Endothelial cell (in vitro differentiated cells): ENCODE measurements around the gene PTGS2. TPM values are rescaled to one million over a fixed set of nuclear protein-coding genes. Genes with fewer than 3 reads are reported as not detected.

ENCODE experiments used
- DNase-seq: peaks from one replicate; pipeline ENCODE4 v3.0.0; 2021; ENCODE audit warnings: low spot score
- H3K27ac Mint-ChIP-seq: one replicate; pipeline ENCODE4 v1.8.0; 2021; ENCODE audit warnings: mixed read lengths, inconsistent platforms; ENCODE audit not compliant: unreplicated experiment
- H3K27me3 Mint-ChIP-seq: one replicate; pipeline ENCODE4 v1.8.0; 2021; ENCODE audit warnings: mild to moderate bottlenecking, moderate library complexity, mixed read lengths, inconsistent platforms; ENCODE audit not compliant: unreplicated experiment
- H3K36me3 Mint-ChIP-seq: one replicate; pipeline ENCODE4 v1.8.0; 2021; ENCODE audit warnings: mild to moderate bottlenecking, low read depth, mixed read lengths, inconsistent platforms; ENCODE audit not compliant: unreplicated experiment
- H3K4me1 Mint-ChIP-seq: one replicate; pipeline ENCODE4 v1.8.0; 2021; ENCODE audit warnings: mild to moderate bottlenecking, mixed read lengths, inconsistent platforms; ENCODE audit not compliant: unreplicated experiment
- H3K4me3 Mint-ChIP-seq: one replicate; pipeline ENCODE4 v1.8.0; 2021; ENCODE audit warnings: mild to moderate bottlenecking, mixed read lengths, inconsistent platforms; ENCODE audit not compliant: unreplicated experiment
- H3K9me3 Mint-ChIP-seq: one replicate; pipeline ENCODE4 v1.8.0; 2021; ENCODE audit warnings: mixed read lengths, inconsistent platforms; ENCODE audit not compliant: unreplicated experiment
- CTCF ChIP-seq: fragments of 200-600 bp; sonication (generic); IDR thresholded peaks from one replicate; pipeline ENCODE4 v1.5.0; 2021; ENCODE audit warnings: antibody characterized with exemption; ENCODE audit not compliant: unreplicated experiment
- total RNA-seq: library from RNA; stranded (reverse); fragmentation: NEBNext Ultra II Directional; extraction: Animal tissue kit (Norgen Biotek cat#: 25700); gene quantifications from one replicate; pipeline ENCODE4 v1.2.1, GENCODE V29; 2021; ENCODE audit not compliant: unreplicated experiment

Gene PTGS2
- total RNA-seq, 1 donor from 2014 or later, result 22.2 TPM

- Mint-ChIP-seq H3K27ac (no peak overlapping the region), H3K4me3 (no peak overlapping the region), H3K9me3 (no peaks in the 10 kb centered on the region), H3K4me1 (peaks cover 9% of the 10 kb centered on the region), H3K27me3 (peaks cover 2% of the 10 kb centered on the region), H3K36me3 (no peaks in the 10 kb centered on the region)
- no peak for TF ChIP-seq CTCF
- DNase-seq, result no peak
These were observed 56.7 kb downstream of the PTGS2 start for GRCh38 chr1:186623551-186623950.

Other genes starting within 250 kb of the PTGS2 start
- gene PDC, start 219.3 kb downstream of the PTGS2 start, total RNA-seq, result not detected
- gene PLA2G4A, start 148.5 kb upstream of the PTGS2 start, total RNA-seq, result 12.2 TPM